HG03439 (cell line): ENCODE data around the gene TRIM65.
A peak's percentile ranks its signal among the peaks of the same experiment; 100 is the strongest.

Experiments used
- ATAC-seq: cut with Tn5 transposase; IDR thresholded peaks from one replicate; pipeline ENCODE4 v1.9.1; 2021; ENCODE audit warnings: mild to moderate bottlenecking, moderate library complexity; ENCODE audit not compliant: unreplicated experiment

The TRIM65 gene

GRCh38 chr17:75917917-75918445 lies 21.2 kb upstream of the TRIM65 start:
- no peak for ATAC-seq

- ATAC-seq: no peak
These were observed 20.6 kb upstream of the TRIM65 start for GRCh38 chr17:75917141-75917916.

- ATAC-seq: no peak
These were observed 18.5 kb upstream of the TRIM65 start for GRCh38 chr17:75915268-75915667.

GRCh38 chr17:75914643-75915267 lies 18.0 kb upstream of the TRIM65 start:
- ATAC-seq: no peak

DNA sequence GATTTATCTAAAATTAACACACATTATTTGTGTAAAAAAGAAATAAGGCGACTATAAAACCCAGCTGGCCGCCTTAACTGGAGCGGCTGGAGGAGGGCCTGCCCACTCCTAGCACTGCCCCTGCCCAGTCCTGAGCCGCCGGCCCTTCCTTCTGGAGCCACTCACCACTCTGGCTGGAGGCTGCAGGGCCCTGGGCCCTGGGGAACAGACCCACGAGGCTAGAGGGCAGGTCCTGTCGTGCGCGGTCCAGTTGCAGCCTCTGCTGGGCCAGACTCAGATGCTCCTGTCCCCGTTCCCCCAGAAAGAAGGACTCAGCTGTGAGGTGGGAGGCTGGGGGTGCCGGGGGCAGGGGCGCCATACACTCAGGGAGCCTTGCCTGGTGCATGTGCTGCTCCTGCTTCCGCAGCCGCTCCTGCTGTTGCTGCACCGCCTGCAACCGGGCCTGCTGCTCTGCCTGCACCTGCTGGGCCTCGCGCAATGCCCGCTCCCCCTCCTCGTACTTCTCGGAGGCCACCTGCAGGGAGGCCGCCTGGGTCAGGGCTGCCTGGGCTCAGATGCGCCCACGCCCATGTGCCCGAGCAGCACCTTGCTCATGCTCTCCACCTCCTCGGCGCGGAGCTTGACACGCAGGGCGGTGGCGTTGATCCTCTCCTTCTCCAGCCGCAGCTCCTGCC lies 16.9 kb upstream of the TRIM65 start:
- ATAC-seq: no peak

GRCh38 chr17:75910699-75911098 lies 13.9 kb upstream of the TRIM65 start:
- ATAC-seq: no peak

- no peak for ATAC-seq
These were observed 13.1 kb upstream of the TRIM65 start for GRCh38 chr17:75909812-75910274.

- no peak for ATAC-seq
These were observed 12.5 kb upstream of the TRIM65 start for GRCh38 chr17:75909051-75909811.

GRCh38 chr17:75908201-75908600 lies 11.4 kb upstream of the TRIM65 start:
- no peak for ATAC-seq

- ATAC-seq: no peak
These were observed 9.6 kb upstream of the TRIM65 start for GRCh38 chr17:75906143-75906884.

GRCh38 chr17:75904749-75905521 lies 8.2 kb upstream of the TRIM65 start, which contains the start of gene MRPL38:
Gene MRPL38 (minus strand): TSS chr17:75904884. CDS start chr17:75904875, 9 bp downstream.
- ATAC-seq: peak; percentile 96

DNA sequence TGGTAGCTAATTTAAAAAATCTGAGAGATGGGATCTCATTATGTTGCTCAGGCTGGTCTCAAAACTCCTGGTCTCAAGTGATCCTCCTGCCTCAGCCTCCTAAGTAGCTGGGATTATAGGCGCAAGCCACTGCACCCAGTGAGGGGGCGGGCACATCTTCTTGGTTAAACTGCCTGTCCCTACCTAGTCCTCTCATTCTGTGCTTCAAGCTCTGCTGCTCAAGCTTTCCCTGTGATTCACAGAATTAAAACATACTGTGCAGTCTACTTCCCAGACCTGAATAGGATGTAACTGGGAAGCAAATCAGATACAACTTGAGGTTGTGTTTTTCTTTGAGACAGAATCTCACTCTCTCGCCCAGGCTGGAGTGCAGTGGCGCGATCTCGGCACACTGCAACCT lies 5.7 kb upstream of the TRIM65 start:
- no peak for ATAC-seq

- no peak for ATAC-seq
These were observed 5.0 kb upstream of the TRIM65 start for GRCh38 chr17:75901727-75902126.

DNA sequence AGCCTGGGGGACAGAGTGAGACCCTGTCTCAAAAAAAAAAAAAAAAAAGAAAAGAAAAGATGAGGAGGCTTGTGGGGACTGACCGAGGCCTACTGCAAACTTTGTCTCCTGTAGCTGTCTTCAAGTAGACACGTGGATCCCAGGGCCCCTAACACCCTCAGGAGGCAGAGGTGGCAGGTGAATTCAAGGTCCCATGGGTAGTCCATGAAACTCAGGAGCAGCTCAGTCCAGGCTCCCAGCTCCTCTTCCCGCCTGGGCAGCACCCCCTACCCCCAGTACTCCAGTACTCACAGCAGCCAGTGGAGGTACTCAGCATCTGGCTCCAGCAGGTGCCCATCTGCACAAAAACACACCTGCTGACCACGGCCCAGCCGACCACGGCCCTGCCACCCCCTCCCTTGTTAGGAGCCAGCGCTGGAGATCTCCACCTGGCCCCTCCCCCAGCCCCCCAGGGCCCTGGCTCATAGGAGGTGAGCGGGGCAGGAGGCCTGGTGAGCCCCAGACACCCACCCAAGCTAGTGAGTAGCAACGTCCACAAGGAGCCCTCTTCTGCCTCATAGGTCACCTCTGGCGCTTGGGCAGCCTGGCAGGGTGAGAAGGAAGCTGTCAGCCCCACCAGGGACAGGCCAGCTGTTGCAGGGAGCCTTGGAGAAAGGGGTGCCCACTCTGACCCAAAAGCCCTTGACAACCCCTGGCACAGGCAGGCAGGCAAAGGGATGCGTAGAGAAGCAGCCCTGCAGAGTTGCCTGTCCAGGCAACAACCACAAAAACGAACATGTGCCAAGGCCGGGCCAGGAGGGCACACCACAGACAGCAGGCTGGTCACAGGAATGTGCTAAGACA lies 4.2 kb upstream of the TRIM65 start:
- ATAC-seq: no peak

DNA sequence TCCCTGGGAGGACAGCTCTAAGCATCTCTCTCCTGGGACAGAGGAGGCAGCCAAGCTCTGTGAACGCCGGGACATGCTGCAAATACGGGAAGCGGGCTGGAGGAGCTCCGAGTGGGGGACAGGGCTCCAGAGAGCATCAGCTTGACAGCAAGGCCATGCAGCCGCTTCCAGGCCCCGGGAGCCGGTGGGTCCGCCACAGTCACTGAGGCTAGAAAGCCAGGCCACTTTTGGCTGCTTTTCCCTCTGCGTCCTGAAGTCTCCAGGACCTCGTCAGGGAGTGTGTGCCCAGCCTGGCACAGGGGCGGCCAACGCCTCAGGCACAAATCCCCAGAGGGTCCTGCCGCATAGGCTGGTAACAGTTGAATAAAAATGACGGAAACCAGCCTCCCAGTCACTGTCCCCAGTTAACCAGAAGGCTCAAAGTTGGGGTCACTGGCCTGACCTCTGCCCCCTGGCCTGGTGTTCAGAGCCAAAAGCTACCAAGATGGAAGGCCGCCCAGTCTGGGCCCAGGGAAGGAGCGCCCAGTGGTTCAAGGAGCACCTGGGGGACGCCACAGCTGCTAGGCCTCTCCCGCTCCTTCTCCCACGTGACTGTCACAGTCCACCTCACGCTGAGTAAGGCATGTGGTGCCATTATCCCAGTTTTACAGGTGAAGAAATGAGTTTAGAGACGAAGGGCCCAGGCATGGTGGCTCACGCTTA lies 3.2 kb upstream of the TRIM65 start:
- no peak for ATAC-seq

- ATAC-seq: no peak
These were observed 2.6 kb upstream of the TRIM65 start for GRCh38 chr17:75899353-75899752.

DNA sequence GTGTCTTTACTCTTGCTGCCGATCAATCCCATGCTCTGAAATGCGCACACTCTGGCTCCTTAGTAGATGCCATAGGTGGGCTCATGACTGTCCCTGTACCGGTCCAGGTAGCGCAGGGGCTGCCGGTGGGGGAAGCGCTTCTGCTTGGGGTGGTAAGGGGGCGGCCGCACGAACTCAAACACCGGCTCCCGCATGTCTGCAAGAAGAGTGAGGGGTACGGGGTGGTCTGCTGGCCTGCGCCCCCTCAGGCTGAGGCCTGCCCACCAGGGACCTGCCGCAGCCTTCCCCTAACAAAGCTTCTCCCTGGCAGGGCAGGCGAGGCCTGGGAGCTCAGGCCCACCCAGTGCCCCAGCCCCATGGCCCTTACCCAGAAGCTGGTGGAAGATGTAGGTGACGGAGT lies 2.0 kb upstream of the TRIM65 start:
- ATAC-seq: no peak

DNA sequence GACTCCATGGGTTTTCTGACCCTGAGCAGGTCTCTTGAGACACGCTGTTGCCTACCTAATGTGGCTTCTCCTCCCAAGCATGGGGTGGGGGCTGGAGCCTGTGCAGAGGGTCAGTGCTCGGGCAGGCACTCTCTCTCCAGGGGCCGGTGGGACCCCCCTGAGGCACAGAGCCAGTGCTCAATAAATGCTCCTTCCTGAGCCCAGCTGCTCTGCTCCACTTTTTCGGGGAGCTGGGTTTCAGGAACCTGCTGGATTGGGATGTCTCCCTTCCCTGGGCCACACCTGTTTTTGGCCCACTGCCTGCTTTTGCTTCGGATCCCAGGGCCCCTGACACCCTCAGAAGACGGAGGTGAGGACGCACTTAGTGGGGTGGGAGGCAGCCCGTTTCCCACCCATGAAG lies 1.3 kb upstream of the TRIM65 start:
- no peak for ATAC-seq
